Kidney glomerular epithelial cell (primary cell): ENCODE measurements around the gene SDK2.

Source experiments
- DNase-seq: peaks from one replicate; lab custom pipeline; 2025; lab: John Stamatoyannopoulos, UW

SDK2 gene

GRCh38 chr17:73553311-73553710 is 90.9 kb downstream of the SDK2 start:
- DNase-seq: no peak

GRCh38 chr17:73552300-73553048 is 91.8 kb downstream of the SDK2 start:
- DNase-seq: no peak

DNA sequence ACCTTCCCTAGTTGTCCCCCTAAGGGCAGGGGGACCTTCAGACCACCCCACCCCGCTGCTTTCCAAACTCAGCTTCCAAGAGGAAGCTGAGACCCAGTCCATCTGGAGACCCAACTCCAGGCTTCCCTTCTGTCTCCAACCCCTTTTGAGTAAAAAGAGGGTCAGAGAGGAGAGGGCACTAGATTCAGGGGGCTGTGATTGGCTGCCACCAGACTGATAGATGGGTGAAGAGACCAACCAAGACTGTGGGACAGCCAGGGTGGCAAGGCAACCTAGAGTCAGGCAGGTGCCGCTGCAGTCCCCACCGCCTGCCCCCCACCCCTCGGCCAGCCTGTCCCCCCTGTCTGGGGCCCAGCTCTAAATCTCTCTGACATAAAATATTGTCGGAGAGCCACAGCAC is 92.5 kb downstream of the SDK2 start:
- no peak for DNase-seq

DNA sequence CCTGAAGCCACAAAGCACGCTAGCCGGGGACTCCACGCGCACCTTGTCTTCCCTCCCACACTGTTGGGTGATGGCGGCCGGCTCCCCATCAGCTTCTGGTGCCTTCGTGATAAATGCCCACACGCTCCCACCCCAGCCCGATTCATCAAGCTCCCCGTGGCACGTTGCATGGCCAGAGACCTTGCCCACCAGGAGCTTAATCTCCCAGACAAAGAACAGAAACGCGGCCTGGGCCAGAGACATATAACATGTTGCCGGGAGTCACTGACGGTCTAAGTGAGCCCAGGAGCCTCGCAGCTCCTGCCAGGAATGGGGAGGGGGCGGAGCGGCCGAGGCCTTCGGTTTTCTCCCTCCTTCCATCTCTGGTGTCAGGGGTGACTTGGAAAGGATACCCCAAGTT is 93.1 kb downstream of the SDK2 start:
- no peak for DNase-seq

DNA sequence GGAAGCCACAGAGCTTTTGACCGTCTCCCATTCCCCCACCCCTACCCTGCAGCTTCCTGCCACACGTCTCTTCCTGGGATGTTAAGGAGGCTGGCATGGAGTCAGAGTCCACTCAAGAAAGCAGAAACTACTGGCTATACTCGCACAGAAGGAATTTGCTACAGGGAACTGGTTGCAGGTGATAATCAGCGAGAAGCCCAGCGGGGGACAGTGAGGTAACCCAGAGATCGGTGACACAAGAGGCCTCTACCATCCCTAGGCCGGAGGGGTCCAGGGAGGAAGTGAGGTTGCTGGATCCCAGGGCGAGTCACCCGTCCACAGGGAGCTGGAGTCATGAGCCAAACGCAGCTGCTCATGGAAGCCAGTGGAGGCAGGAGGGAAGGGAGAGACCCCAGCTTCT is 93.7 kb downstream of the SDK2 start:
- no peak for DNase-seq

DNA sequence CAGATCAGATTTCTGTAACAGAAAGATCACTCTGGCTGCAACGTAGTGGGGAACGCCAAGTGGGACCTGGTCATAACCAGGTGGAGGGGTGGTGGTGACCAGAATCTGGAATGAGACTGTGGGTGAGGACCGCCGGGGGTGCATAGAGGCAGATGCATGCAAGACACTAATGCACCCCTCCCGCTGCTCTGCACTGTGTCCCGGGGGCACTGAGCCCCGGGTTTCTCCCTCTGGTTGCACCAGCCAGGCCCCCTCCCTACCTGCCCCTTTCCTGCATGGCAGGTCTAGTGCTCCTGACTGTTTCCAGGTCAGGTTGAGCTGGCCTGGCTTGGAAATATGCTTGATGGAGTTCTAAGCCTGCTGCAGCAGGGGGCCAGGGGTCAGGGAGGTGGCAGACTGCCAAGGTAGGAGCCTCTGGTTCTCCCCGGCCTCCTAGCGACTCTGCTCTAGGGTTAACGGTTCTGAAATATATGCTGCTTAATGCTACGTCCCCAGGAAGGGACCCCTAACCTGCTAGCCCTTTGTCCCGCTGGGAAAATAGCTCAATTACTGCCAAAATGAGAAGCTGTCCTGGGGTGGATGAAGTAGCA is 94.3 kb downstream of the SDK2 start:
- no peak for DNase-seq

DNA sequence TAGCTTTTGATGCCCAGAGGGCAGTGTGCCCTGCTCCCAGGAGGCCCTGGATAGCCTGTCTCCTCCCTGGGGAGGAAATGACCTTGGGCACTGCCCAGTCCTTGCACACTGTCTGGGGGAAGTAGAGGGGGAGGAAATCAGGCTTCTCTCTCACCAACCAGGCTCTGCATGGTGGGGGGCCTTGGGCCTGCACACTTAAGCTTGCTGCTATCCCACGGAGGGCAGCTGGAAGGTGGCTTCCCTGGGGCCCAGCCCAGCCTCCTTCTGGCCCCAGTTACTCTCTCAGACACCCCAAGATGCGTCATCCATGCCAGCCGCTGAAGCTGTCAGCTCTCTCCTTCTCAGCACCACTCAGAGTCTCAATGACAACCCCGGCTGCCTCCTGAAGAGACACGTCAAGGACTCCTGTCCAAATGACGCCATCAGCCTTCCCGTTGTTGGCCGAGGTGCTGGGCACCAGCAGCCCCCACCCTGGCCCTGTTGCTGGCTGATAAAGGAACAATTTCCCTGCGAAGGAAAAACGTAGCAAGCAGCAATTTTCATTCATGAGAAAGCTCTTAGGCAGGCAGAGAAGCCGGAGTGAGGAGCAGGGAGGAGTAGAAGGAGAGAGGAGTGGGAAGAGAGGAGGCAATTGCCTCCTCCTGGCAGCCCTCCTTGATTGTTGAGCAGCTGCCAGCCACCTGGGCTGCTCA is 95.5 kb downstream of the SDK2 start:
- DNase-seq: no peak

GRCh38 chr17:73547790-73548189 is 96.5 kb downstream of the SDK2 start:
- no peak for DNase-seq

GRCh38 chr17:73546770-73547536 is 97.3 kb downstream of the SDK2 start:
- no peak for DNase-seq

GRCh38 chr17:73546114-73546513 is 98.1 kb downstream of the SDK2 start:
- no peak for DNase-seq

DNA sequence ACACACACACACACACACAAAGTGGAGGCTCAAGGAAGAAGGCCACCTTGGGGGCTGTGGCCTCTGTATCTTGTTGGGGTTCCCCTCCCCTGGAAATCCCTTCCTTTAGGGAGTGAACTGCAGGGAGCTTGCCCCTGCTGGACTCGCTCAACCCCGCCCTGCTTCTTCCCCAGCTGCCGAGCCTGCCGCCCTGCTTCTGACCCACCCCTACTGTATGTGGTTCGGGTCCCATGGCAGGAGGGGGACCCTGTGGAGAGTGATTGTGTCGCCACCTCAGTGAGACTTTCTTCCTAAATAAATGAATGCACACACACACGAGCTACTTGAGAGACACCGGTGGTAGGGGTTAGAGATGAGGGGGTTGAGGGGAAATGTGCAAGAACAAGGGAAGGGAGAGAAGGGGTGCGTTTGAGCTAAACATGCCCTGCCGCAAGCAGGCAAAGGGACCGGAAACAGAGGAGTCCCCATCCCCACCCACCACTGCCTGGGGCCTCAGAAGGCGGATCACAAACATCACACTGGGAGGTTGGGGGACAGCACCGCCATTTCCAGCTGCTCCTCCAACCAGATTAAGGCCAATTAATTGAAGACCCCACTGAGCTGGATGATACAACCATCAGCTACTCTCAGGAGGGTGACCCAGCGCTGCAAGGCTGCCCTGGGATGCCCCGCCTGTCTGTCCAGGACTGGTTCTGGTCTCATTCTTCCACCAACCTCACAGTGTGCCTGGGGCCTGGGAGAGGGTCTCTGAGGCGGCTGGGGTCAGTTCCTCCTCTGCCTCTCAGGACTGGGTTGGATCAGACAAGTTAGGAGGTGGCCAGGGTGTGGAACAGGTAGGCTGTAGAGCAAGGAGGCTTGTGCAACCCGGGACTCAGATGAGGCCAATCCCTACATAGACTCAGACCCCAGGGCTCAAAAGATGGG is 98.9 kb downstream of the SDK2 start:
- DNase-seq: no peak

DNA sequence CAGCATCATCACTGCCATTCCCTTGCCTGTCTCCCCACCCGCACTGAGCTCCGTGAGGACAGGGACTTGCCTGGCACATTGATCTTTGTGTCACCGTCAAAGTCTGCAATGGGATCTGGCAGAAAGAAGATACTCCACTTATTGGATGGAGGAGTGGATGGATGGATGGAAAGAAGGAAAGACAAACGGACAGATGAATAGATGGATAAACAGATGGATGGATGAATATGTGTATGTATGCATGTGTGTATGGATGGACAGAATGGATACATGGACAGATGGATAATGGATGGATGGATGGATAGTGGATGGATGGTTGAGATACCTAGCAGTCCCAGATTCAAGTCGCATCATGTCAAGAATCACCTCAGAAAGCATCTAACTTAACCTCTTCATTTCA is 99.9 kb downstream of the SDK2 start:
- no peak for DNase-seq

DNA sequence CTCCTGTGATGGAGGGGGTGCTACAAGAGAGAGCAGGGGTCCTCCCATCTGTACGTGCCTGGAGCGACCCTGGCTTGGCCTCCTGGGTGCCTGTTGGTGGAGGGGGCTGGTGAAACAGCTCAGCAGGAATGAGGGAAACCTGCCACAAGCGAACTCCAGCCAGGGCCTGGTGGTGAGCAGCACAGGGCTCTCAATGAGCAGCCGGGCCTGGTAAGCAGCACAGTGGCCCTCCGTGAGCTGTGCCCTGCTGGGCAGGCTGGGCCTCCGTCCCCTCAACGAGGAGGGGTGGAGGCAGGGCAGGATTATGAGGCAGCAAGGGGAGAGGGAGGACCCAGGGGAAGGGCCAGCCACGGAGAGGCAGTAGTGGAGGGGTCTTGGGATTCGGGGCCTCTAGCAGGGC is 101.9 kb downstream of the SDK2 start:
- DNase-seq: no peak

DNA sequence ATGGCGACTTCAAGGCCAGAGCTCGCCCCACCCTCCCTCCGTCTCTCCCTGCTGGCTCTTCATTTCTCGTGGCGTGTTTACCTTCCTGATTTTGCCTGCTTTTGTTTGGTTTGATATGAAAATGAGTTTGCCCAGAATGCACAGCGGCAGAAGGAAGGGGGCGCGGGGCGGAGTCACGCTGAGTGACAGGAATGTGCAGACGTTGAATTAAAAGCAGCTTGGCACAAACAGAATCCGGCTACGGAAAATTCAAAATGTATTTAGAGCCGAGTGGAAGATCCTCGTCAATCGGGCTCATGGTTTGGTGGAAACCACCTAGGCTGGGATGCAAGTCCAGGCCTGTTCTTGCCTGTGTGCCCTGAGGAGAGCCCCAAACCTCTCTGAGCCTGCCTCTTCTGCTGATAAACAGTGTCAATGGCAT is 102.7 kb downstream of the SDK2 start:
- DNase-seq: no peak

DNA sequence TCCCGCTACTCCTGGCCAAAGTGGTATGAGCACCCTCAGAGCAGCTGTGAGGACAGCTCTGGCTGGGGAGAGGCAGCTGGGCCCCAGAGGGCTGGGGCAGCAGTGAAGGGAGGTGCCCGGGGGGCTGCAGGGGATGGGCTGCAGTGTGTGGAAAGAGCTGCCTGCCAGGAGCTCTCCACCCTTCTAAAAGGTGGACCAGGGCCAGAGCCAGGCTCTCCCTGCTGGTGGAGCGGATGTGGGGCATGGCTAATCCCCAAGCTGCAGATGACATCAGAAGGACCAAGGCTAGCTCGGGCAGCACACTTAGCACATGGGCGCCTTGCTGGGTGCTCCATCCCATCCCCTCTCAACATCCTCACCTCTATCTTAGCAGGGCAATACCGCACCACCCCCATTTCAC is 103.1 kb downstream of the SDK2 start:
- DNase-seq: no peak

DNA sequence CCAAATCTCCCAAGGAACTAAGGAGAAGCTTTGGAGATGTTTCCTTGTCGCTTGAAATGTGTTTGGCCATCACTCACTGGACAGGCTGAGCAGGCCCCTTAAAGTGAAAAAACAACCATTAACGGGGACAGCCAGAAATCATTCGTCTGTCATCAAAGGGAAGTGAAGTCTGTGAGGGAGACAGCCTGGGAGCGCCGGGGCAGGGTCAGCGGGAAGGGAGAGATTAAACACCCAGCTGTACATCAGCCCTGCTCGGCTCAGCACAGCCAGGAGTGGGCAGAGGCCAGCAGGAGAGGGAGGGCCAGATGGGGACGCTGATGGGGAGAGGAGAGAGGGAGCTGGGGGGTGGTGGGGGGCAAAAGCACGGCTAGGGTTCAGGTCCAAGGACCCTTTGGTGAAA is 105.1 kb downstream of the SDK2 start:
- no peak for DNase-seq

GRCh38 chr17:73538445-73538844 is 105.8 kb downstream of the SDK2 start:
- no peak for DNase-seq

DNA sequence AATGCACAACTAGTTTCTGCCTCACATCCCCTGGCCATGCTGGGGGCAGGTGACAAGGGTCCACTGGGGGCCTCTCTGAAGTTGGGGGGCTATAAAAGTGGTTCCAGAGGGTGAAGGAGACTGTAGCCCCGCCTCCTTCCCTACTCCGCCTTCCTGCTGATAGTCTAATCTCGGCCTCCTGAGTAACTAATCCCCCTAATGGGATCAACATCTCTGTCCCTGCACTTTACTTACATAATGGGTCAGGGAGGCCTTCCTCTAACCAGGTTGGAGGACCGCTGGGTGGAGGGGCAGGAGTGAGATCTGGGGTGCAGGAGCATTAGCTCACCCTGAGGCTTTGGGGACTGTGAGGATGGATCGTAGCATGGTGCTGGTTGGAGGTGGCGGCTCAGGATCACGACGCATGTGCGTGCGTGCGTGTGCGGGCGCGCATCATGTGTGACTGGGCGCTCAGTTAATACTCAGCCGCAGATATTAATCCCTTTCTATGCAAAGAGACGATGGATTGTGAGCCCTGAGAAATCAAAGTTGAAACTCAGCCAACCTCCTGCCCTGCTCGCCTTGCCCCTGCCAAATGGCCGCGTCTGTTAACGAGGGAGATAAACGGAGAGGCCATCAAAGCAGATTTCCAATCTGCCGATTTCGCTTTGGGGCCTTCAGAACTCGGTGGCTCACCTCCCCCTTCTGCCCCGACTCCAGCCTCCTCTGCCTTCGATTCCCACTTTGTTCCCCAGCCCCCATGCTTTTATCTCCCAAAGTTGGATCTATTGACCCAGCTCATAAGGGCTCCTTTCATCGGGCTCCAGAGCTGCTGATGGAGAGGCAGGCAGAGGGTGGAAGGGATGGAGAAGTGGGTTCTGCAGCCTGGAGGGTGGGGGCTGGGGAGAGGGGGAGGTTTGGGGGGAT is 107.3 kb downstream of the SDK2 start:
- DNase-seq: no peak

GRCh38 chr17:73535746-73536145 is 108.5 kb downstream of the SDK2 start:
- no peak for DNase-seq

DNA sequence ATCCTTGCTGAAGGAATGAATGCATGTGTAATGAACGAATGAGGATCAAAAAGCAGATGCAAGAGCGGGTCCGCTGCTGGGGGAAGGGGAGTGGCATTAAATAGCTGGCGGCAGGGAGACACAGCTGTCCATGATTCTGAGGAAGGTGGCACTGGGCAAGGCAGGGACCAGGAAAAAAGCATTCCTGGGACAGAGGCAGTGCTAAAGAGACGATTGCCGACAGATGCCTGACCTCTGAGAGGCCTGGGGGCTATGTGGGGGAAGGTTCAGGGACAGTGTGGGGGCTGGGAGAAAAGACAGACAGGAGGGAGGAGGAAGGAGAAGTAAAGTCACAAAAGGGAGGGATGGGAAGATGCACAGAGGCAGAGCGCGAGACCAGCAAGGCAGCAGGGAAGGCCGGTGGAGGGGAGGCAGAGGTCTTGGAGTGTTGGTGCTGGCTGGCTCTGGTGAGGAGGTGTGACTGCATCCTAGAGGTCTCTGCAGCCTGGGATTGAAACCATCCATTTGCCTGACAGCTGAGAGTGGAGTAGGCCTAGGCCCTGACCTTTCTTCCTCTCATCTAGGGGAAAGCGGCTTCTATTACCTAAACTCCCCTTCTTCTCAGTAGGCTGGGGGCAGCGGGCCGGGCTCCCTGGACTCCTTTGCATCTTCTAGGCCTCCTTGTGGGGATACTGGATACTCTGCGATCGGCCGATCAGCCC is 109.9 kb downstream of the SDK2 start:
- DNase-seq: no peak
